Keratinocyte (primary cell): ENCODE results near the gene FMO4. TPM values are rescaled to one million over a fixed set of nuclear protein-coding genes. Genes with fewer than 3 reads are reported as not detected.

Experiments used
- DNase-seq: peaks from one replicate; pipeline ENCODE4 v3.0.0-alpha.2; 2011; ENCODE audit warnings: low read depth, missing footprints, low spot score
- FAIRE-seq: peaks from 2 replicates; lab custom pipeline; 2011; peaks lifted over from hg19 to GRCh38; lab: Jason Lieb, UNC
- H2AFZ ChIP-seq: 2 replicates; pipeline ENCODE4 v1.6.0; 2012; ENCODE audit warnings: low read length, control low read depth, inconsistent platforms; ENCODE audit not compliant: control insufficient read depth
- H3K27ac ChIP-seq: 2 replicates; pipeline ENCODE4 v1.5.1; 2011; ENCODE audit warnings: low read length; ENCODE audit not compliant: control insufficient read depth, insufficient read depth
- H3K27me3 ChIP-seq: 3 replicates; pipeline ENCODE4 v1.6.0; 2011; ENCODE audit warnings: low read length; ENCODE audit not compliant: control insufficient read depth, insufficient read depth; ENCODE audit errors: extremely low read depth
- H3K36me3 ChIP-seq, 2 experiments: 2 replicates in 1 of 2; 3 replicates in 1 of 2; pipeline ENCODE4 v1.5.1; 2011; ENCODE audit warnings: low read length in 2 of 2, mild to moderate bottlenecking in 1 of 2; ENCODE audit not compliant: control insufficient read depth in 2 of 2, insufficient read depth in 2 of 2; ENCODE audit errors: extremely low read depth in 1 of 2
- H3K4me1 ChIP-seq: 3 replicates; pipeline ENCODE4 v1.5.1; 2011; ENCODE audit warnings: low read length; ENCODE audit not compliant: control insufficient read depth, insufficient read depth; ENCODE audit errors: extremely low read depth
- H3K4me2 ChIP-seq: 3 replicates; pipeline ENCODE4 v1.6.0; 2011; ENCODE audit warnings: low read depth, low read length; ENCODE audit not compliant: control insufficient read depth, insufficient read depth; ENCODE audit errors: extremely low read depth
- H3K4me3 ChIP-seq, 3 experiments: fragments of 200-600 bp in 1 of 3; sonication (generic) in 1 of 3; 2 replicates in 2 of 3; 3 replicates in 1 of 3; pipeline ENCODE4 v1.5.1; 2011 to 2016; ENCODE audit warnings: low read length in 3 of 3, mild to moderate bottlenecking in 3 of 3, control low read depth in 2 of 3, inconsistent platforms in 1 of 3, low read depth in 1 of 3, mixed read lengths in 1 of 3, mixed run types in 1 of 3, moderate library complexity in 1 of 3; ENCODE audit not compliant: control insufficient read depth in 2 of 3, insufficient read depth in 2 of 3; ENCODE audit errors: extremely low read depth in 1 of 3
- H3K79me2 ChIP-seq: 2 replicates; pipeline ENCODE4 v1.6.0; 2012; ENCODE audit warnings: low read length; ENCODE audit not compliant: control insufficient read depth, insufficient read depth
- H3K9ac ChIP-seq: 3 replicates; pipeline ENCODE4 v1.6.0; 2011; ENCODE audit warnings: low read length; ENCODE audit not compliant: control insufficient read depth, insufficient read depth; ENCODE audit errors: extremely low read depth
- H3K9me1 ChIP-seq: 3 replicates; pipeline ENCODE4 v1.6.0; 2011; ENCODE audit warnings: low read length; ENCODE audit not compliant: control insufficient read depth, insufficient read depth; ENCODE audit errors: extremely low read depth
- H3K9me3 ChIP-seq: 2 replicates; pipeline ENCODE4 v1.5.1; 2012; ENCODE audit warnings: low read depth, low read length; ENCODE audit not compliant: control insufficient read depth
- H4K20me1 ChIP-seq: 3 replicates; pipeline ENCODE4 v1.6.0; 2011; ENCODE audit warnings: low read length; ENCODE audit not compliant: control insufficient read depth, insufficient read depth; ENCODE audit errors: extremely low read depth
- EZH2 ChIP-seq: IDR thresholded peaks from one replicate; pipeline ENCODE4 v1.6.1; 2012; ENCODE audit warnings: inconsistent platforms, mild to moderate bottlenecking, low read length, moderate library complexity
- dilution Hi-C: fragments of 300-500 bp; cut with MboI; formaldehyde crosslinking; loops from one replicate; pipeline ENCODE4 v1.7.0; 2020; ENCODE audit warnings: low sequenced_read_pairs; ENCODE audit not compliant: extremely low pct_ligation_motif_present
- polyA plus RNA-seq, 5 experiments: library from polyadenylated mRNA; depleted of rRNA in 3 of 5; stranded (reverse) in 3 of 5; stranded (forward) in 1 of 5; unstranded in 1 of 5; fragments of >200 nt; gene quantifications; 1 replicate in 1 of 5; 2 replicates in 3 of 5; 3 replicates in 1 of 5; pipeline versions ENCODE4 v1.2.1 to v1.2.3, GENCODE V29; 2011 to 2012; ENCODE audit warnings: missing spikeins in 2 of 5, low read depth in 1 of 5, low replicate concordance in 1 of 5
- TF ChIP-seq, protein P1 (sequence below), 3 experiments: IDR thresholded peaks in 1 of 3; conservative IDR thresholded peaks in 1 of 3; optimal IDR thresholded peaks in 1 of 3; 2 replicates in 2 of 3; 3 replicates in 1 of 3; pipeline versions ENCODE3 to v1.5.1; 2011; ENCODE audit warnings: low read length in 3 of 3, mild to moderate bottlenecking in 3 of 3, moderate library complexity in 2 of 3, control low read depth in 1 of 3, inconsistent platforms in 1 of 3; ENCODE audit not compliant: insufficient read depth in 2 of 3; ENCODE audit errors: extremely low read depth in 1 of 3

FMO4 gene
- polyA plus RNA-seq, 1 donor (not counting 4 experiments of a cell fraction or from before 2014, with no cell fraction given): 4.7 TPM

DNA sequence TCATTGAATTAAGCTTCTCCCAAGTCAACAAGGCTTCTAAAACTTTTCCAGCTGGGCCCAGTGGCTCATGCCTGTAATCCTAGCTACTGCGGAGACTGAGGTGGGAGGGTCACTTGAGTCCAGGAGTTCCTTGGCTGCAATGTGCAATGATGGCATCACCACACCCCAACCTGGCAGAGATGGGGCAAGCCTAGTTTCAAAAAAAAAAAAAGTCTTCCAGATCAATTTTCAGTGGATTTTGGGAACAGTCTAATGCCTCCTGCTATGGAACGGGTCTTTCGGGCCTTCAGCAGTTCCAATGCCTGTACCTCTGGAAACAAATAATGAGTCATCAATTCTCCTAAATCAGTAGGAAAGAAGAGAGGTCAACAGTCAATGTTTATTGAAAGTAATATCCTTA is 38.0 kb downstream of the FMO4 start:
- H3K36me3 ChIP-seq: no peaks in the 10 kb centered on the region
- no peak for FAIRE-seq

DNA sequence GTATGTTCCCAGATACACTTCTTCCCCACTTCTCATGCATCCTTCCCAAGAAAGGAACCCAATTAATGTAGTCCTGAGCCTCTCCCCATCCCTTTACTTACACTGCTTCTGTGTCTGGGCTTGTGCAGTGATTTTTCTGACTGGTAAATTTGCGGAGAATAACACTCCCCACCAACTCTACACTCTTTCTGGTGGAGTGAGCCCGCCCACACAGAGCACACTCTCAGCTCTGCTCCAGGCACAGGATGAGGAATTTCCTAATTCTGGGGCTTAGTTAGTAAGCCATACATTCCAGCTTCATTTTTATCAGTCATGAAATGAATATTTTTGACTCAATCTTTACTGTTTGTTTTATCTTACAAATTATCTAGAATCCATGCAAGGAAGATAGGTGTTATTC is 38.6 kb downstream of the FMO4 start:
- H2AFZ ChIP-seq: no peak overlapping the region
- no peak for FAIRE-seq
- no peak for DNase-seq
- H3K79me2 ChIP-seq: no peaks in the 10 kb centered on the region
- H3K4me2 ChIP-seq: no peak overlapping the region
- H3K4me1 ChIP-seq: no peaks in the 10 kb centered on the region
- no peak for TF ChIP-seq EZH2
- TF ChIP-seq, protein P1, sequence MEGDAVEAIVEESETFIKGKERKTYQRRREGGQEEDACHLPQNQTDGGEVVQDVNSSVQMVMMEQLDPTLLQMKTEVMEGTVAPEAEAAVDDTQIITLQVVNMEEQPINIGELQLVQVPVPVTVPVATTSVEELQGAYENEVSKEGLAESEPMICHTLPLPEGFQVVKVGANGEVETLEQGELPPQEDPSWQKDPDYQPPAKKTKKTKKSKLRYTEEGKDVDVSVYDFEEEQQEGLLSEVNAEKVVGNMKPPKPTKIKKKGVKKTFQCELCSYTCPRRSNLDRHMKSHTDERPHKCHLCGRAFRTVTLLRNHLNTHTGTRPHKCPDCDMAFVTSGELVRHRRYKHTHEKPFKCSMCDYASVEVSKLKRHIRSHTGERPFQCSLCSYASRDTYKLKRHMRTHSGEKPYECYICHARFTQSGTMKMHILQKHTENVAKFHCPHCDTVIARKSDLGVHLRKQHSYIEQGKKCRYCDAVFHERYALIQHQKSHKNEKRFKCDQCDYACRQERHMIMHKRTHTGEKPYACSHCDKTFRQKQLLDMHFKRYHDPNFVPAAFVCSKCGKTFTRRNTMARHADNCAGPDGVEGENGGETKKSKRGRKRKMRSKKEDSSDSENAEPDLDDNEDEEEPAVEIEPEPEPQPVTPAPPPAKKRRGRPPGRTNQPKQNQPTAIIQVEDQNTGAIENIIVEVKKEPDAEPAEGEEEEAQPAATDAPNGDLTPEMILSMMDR (optimal IDR thresholded peaks at IDR 0.05 in 1 of 3, IDR thresholded peaks at IDR 0.05 in 1 of 3, conservative IDR thresholded peaks at IDR 0.05 in 1 of 3; ENCODE audit: extremely low read depth in 1 of 3, insufficient read depth in 2 of 3, low read length in 3 of 3): no peak
- H4K20me1 ChIP-seq: no peaks in the 10 kb centered on the region
- H3K36me3 ChIP-seq: no peaks in the 10 kb centered on the region
- no peaks in the 10 kb centered on the region for H3K9me3 ChIP-seq
- H3K9me1 ChIP-seq: no peaks in the 10 kb centered on the region
- H3K27me3 ChIP-seq: no peaks in the 10 kb centered on the region
- H3K27ac ChIP-seq: no peak overlapping the region
- no peak overlapping the region for H3K9ac ChIP-seq
- dilution Hi-C loops: no loop called here
- H3K4me3 ChIP-seq: no peak overlapping the region

More for the DNA sequence above, 38.0 kb downstream of the FMO4 start:
- Histone ChIP-seq H3K27ac (no peak overlapping the region), H3K9ac (no peak overlapping the region), H2AFZ (no peak overlapping the region), H3K4me3 (no peak overlapping the region), H3K79me2 (no peaks in the 10 kb centered on the region), H3K9me1 (no peaks in the 10 kb centered on the region), H3K4me2 (no peak overlapping the region), H3K4me1 (no peaks in the 10 kb centered on the region), H3K27me3 (no peaks in the 10 kb centered on the region), H3K9me3 (no peaks in the 10 kb centered on the region), H4K20me1 (no peaks in the 10 kb centered on the region)
- dilution Hi-C loops: no loop called here
- no peak for DNase-seq
- no peak for TF ChIP-seq EZH2
- TF ChIP-seq, protein P1 (optimal IDR thresholded peaks at IDR 0.05 in 1 of 3, IDR thresholded peaks at IDR 0.05 in 1 of 3, conservative IDR thresholded peaks at IDR 0.05 in 1 of 3; ENCODE audit: extremely low read depth in 1 of 3, insufficient read depth in 2 of 3, low read length in 3 of 3): no peak
